Fibroblast of villous mesenchyme (primary cell): ENCODE data around the gene SOWAHB. TPM values are rescaled to one million over a fixed set of nuclear protein-coding genes. Genes with fewer than 3 reads are reported as not detected.
"Not testable (repeated sequence)": the region's sequence is repeated elsewhere in the genome, so short reads cannot be mapped to it uniquely, and the experiment has no call there.

Experiments
- DNase-seq: peaks from one replicate; pipeline ENCODE4 v3.0.0-alpha.2; 2010; ENCODE audit warnings: low read depth
- H3K4me3 ChIP-seq: 2 replicates; pipeline ENCODE4 v1.5.1; 2011; ENCODE audit warnings: low read depth, mild to moderate bottlenecking, low read length
- total RNA-seq: library from RNA; depleted of rRNA; stranded (reverse); fragments of >200 nt; gene quantifications from 2 replicates; pipeline ENCODE4 v1.2.3, GENCODE V29; 2012
- TF ChIP-seq, protein P1 (sequence below): IDR thresholded peaks from 2 replicates; pipeline ENCODE4 v1.5.1; 2012; ENCODE audit warnings: low read depth, mild to moderate bottlenecking, low read length; ENCODE audit not compliant: insufficient read depth

SOWAHB gene
- total RNA-seq, 1 donor, result under 0.01 TPM

DNA sequence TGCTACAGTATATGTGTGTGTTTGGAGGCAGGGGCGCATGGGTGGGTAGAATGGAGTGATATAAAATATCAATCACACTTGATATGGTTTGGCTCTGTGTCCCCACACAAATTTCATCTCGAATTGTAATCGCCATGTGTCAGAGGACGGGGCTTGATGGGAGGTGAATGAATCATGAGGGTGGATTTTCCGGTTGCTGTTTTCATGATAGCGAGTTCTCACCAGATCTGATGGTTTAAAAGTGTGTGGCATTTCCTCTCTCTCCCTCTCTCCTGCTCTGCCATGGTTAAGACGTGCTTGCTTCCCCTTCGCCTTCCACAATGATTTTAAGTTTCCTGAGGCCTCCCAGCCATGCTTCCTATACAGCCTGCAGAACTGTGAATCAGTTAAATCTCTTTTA, 14.8 kb downstream of the SOWAHB start:
- H3K4me3 ChIP-seq, result no peak overlapping the region
- DNase-seq, result peak; percentile 10
- TF ChIP-seq, protein P1, sequence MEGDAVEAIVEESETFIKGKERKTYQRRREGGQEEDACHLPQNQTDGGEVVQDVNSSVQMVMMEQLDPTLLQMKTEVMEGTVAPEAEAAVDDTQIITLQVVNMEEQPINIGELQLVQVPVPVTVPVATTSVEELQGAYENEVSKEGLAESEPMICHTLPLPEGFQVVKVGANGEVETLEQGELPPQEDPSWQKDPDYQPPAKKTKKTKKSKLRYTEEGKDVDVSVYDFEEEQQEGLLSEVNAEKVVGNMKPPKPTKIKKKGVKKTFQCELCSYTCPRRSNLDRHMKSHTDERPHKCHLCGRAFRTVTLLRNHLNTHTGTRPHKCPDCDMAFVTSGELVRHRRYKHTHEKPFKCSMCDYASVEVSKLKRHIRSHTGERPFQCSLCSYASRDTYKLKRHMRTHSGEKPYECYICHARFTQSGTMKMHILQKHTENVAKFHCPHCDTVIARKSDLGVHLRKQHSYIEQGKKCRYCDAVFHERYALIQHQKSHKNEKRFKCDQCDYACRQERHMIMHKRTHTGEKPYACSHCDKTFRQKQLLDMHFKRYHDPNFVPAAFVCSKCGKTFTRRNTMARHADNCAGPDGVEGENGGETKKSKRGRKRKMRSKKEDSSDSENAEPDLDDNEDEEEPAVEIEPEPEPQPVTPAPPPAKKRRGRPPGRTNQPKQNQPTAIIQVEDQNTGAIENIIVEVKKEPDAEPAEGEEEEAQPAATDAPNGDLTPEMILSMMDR, result no peak

DNA sequence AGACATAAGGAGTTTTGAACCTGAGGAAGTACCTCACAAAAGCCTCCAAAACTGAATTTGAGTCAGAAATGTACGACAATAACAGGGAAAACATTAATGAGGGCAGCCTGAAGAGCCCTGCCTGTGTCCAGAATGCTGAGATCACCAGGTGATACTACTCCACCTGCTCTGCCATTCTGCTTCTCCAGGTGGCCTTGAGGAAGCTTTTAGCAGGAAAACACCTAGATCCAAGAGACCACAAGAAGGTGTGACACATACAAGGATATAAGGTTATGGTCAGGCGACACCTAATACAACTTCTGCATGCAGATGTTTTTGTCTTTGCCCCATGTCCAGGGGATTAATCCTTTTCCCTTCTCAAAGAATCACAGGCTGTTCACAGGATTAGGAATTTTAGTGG, 15.3 kb downstream of the SOWAHB start:
- no peak for DNase-seq
- no peak overlapping the region for H3K4me3 ChIP-seq
- TF ChIP-seq, protein P1, result no peak

DNA sequence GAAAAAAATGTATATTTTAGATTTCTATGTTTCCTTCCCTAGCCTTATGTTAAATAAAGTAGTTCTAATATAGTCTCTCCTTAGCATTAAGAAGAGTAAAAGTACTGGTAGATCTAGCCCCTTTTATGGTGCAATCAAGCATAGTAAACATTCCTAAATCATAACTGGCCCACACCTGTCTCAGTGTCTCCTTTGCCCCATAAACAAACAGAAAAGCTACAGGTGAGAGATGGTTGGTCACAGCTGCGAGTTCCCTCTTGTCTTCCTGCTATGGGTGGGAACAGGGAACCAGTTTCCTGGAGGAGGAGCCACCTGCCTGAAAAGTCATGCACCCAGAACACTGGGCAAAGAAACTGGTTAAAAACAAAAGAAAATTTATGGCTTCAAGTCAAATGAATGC, 16.6 kb downstream of the SOWAHB start:
- TF ChIP-seq, protein P1, result no peak

DNA sequence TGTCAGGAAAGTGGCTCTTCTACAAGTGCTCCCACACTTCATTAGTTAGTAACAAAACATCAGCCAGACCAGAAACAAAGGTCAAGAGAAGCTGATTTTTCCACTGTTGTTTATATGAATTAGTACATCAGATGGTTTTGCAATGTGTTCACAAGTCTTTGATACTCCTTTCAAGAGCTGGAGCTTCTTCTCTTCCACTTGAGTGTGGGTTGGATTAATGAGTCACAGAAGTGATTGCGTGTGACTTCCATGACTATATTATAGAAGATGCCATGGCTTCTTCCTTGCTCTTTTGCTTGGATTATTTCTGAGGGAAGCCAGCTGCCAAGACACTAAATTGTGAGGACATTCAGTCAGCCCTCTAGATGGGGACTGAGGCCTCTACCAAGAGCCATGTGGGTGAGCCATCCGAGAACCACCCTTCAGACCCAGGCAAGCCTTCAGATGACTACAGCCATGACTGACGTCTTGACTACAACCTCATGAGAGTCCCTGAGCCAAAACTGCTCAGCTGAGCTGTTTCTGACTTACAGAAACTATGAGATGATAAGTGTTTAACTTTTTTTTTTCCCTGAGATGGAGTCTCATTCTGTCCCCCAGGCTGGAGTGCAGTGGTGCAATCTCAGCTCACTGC, 18.1 kb downstream of the SOWAHB start:
- peak; percentile 55 for DNase-seq
- no peak overlapping the region for H3K4me3 ChIP-seq
- TF ChIP-seq, protein P1, result no peak

More for the DNA sequence above, 16.6 kb downstream of the SOWAHB start:
- H3K4me3 ChIP-seq, result no peak overlapping the region
- DNase-seq, result no peak

DNA sequence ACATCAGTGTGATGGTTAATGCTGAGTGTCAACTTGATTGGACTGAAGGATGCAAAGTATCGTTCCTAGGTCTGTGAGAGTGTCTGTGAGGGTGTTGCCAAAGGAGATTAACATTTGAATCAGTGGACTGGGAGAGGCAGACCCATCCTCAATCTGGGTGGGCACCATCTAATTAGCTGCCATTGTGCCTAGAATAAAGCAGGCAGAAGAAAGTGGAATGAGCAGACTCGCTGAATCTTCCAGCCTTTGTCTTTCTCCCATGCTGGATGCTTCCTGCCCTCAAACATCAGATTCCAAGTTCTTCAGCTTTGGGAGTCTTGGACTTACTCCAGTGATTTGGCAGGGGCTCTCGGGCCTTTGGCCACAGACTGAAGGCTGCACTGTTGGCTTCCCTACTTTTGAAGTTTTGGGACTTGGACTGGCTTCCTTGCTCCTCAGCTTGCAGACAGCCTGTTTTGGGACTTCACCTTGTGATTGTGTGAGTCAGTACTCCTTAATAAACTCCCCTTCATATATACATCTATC, 19.2 kb downstream of the SOWAHB start:
- not testable (repeated sequence) for H3K4me3 ChIP-seq, DNase-seq

DNA sequence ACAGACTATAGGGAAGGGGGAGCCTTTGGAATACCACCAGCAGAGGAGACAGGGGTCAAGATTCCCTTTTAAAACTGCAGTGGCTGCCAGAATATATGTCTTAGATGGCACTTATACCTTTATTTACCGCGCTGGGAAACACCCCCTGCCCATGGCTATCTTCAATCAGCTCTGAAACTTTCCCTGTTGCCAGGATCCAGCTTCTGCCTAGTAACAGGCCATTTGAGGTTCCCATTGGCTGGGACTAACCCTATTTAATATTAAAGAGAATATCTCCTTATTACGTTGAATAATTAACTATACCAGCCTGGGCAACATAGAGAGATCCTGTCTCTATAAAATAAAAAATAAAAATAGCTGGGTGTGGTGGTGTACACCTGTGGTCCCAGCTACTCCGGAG, 23.8 kb downstream of the SOWAHB start:
- TF ChIP-seq, protein P1, result no peak

DNA sequence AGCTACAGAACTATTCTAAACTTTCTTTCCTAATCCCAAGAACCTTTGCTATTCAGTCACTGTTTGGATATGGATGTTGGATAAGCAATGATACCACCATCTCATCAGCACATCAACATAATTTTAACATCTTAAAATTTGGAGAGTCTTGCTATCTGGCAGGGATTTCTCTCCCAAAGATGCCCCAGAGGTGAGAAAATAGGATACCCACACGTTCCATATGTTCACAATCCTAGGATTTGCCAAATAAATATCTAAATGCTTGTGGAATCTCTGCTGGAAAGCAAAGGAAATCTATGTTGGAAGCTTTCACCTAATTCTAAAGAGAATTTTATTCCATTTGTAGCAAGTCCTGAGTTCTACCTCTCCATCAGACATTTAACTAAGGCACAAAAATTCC, 24.4 kb downstream of the SOWAHB start:
- TF ChIP-seq, protein P1, result no peak
- no peak for DNase-seq
- H3K4me3 ChIP-seq, result no peak overlapping the region

More for the DNA sequence above, 23.8 kb downstream of the SOWAHB start:
- H3K4me3 ChIP-seq, result no peak overlapping the region
- no peak for DNase-seq
